GM21825 (cell line): ENCODE results near the gene MAP2.

ENCODE experiments used
- ATAC-seq: cut with Tn5 transposase; IDR thresholded peaks from one replicate; pipeline ENCODE4 v1.9.1; 2021; ENCODE audit warnings: mild to moderate bottlenecking, moderate library complexity; ENCODE audit not compliant: unreplicated experiment

The MAP2 gene

DNA sequence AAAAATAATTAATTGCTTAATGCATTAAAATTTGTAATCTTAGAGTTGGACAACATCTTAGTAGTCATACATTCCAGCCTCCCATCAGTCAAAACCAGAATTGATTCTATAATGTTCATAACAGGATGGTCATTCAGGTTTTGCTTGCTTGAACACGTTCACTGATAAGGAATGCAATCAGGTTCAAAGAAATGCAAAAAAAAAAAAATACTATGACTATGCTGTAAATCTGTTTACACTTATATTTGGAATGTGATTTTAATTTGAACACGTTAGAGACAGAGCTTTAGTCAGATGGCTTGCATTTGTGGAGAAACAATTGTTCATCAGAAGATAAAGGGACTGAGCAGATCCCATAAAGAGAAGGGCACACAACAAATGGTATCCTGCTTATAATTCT, 216.5 kb downstream of the MAP2 start:
- ATAC-seq, result no peak

DNA sequence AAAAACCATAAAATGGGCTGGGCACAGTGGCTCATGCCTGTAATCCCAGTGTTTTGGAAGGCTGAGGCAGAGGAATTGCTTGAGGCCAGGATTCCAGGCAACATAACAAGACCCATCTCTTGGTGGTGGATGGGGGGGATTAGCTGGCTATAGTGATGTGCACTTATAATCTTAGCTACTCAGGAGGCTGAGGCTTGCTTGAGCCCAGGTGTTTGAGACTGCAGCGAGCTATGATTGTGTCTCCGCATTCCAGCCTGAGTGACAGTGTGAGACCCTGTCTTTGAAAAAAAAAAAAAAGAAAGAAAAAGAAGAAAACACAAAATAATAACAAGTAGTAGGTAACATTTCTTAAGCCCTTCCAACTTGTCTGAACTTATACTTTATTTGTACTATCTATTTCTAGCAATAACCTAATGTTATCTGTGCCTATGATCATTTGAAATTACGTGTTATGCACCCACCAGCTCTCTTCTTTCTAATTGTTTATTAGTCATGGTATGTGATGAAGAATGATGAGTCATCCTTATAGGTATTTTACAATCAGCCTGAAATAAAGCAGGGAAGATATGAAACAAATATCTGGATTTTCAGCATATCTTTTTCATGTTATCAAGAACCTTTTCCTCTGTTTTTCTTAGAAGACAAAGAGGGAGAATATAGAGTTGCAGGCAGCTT, 218.4 kb downstream of the MAP2 start:
- no peak for ATAC-seq

DNA sequence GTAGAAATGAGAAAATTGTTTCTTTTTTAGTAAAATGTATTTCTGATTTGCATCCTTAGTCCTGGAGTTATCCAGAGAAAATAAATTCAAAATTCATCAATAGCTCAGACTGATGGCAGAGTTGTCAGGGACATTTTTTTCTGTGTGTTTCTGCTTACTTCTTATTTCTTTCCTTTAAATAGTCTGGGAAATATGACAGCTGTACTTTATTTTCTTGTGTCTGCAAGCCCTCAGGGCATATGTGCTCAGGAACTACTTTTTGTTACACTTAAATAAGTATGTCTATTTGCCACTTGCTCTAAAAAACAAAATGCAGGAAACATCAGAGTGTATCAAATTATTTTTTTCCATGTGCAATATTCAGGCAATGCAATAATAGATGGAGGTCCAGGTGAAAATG, 221.0 kb downstream of the MAP2 start:
- ATAC-seq, result no peak

DNA sequence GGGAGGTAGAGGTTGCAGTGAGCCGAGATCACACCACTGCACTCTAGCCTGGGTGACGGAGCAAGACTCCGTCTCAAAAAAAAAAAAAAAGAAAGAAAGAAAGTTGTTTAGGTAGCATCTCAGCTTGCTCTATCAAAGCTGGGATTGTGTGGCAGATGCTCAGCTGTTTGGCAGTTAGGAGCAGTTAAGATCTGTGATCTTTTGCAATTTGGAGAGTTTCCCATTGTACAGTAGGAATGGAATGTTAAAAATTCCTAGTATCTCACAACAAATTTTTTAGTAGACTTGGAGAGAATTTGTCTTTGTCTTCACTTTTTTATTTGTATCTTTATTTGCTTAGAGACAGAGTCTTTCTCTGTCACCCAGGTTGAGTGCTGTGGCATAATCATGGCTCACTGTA, 224.9 kb downstream of the MAP2 start:
- no peak for ATAC-seq

DNA sequence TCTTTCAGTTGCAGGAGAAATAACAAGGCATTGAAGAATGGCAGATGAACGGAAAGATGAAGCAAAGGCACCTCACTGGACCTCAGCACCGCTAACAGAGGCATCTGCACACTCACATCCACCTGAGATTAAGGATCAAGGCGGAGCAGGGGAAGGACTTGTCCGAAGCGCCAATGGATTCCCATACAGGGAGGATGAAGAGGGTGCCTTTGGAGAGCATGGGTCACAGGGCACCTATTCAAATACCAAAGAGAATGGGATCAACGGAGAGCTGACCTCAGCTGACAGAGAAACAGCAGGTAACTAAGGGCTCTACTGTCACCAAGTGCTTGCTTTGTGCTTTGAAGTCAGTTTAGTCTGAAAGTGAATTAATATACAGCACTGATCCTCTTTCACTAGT, 229.3 kb downstream of the MAP2 start:
- ATAC-seq, result no peak

DNA sequence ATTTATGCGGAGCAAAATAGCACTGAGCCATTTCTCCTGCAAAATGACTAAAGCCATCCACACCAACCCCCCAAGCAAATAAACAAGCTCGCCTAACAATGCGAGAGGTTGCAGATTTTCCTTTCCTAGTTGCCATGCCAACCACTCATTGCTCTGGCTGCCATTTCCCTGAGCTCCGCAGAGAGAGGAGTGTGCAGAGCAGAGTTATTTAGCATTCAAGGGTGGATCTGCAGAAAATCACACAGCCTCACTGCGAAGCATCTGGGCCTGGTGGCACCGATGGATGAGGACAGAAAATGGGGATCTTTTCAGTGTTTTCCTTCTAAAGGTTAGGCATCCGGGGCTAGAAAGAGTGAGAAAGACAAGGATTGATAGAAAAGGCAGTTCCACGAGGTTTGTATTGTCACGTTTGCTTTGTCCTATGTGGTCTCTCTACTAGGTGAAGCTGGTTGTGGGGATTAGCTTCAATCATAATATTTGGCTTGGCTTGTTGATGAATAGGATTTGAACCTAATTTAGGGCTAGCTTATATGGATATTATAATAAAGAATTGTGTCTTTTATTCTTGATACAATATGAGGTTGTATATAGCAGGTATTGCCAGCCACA, 237.5 kb downstream of the MAP2 start:
- ATAC-seq, result no peak

DNA sequence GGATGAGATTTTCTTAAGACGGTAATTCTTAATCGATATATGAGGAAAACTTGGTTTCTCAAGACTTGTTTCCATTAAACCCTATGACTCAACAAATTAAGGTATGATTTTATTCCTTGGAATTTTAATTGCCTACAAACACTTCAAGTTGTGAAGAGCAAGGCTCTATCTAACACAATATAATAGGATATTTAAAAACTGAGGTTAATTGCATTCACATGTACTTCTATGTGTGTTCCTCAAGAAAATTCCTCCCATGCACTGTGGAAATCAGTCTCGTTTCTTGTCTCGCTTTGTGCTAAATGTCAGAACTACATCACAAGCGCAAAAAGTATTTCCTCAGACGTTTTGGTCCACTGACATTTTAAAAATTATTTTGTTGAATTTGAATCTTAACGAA, 238.2 kb downstream of the MAP2 start:
- ATAC-seq, result no peak

DNA sequence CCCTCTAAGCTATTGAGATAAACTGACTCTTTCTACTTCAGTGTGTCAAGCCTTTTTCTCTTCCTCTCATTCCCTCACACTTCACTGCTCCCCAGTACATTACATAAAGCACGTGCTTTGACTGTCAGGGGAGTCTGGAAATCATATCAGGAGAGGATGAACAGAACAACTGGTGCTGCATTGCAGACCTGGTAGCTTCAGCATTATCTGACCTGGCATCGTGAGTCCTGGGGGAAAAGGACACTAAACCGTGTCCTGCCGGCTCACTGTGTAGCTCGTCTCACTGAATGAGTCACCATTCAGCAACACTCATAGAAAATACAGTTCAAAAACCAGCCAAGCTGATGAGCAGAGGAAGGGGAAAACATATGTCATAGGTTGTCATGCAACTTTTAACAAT, 239.3 kb downstream of the MAP2 start:
- ATAC-seq, result no peak

DNA sequence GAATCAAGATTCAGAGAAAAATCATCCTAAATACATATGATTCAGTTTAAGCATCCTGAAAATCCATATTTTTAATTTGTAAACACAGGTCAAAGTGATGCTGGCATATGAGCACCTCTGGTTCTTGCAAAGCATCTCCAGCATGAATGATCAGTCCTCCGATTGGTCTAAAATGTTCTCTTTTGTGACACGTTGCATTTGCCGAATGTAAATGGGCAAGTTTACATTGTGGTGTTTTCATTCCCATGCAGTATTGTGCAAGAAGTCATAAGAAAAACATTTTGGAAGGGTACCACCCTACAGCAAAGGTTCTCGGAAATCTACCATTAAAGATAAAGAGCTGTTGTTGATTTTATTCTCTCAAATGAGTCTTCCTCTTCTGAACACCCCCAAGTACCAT, 239.8 kb downstream of the MAP2 start:
- ATAC-seq, result no peak

DNA sequence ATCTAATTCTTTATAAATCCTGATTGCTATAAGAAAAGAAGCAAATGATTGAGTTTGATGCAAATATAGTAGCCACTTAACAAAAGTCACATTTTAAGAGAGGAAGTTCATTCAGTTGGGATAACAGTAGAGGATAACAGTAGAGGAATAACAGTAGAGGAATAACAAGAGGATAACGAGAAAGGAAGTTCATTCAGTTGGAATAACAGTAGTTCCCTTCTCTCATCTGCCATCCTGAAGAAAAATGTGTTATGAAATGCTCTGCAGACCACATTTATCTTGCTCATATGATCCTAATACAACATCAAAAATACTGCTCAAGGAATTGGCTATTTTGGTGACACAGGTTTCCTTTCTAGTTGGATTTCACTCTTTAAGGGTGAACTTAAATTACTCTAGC, 242.4 kb downstream of the MAP2 start:
- no peak for ATAC-seq

DNA sequence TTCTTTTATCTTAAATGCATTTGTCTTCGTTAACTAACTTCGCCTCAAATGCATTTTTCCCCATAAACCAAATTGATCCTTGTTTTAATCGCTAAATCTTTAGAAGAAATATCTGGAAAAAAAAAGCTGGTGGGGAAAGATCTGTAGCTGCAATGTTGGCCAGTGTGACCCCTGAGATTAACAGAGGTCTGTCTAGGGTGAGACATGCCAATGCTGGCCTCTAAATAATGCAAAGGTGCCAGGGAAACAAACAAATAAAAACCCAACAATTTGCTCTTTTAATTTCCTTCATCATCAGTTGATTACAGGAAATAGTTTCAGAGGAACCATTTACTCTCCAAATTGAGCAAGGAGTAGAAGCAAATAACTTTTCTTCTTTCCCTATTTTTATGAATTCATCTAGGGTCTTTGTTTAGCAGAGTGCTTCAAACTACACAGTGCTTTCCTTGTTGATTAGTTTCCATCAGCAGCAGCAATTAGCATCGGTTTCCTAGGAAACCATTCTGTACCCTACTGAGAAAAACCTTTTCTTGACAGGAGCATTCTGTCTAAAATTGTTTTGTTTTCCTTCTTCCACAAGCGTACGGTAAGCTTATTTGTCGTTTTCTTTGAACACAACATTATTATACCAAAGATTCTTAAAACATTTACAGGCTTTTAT, 247.3 kb downstream of the MAP2 start:
- ATAC-seq, result no peak

DNA sequence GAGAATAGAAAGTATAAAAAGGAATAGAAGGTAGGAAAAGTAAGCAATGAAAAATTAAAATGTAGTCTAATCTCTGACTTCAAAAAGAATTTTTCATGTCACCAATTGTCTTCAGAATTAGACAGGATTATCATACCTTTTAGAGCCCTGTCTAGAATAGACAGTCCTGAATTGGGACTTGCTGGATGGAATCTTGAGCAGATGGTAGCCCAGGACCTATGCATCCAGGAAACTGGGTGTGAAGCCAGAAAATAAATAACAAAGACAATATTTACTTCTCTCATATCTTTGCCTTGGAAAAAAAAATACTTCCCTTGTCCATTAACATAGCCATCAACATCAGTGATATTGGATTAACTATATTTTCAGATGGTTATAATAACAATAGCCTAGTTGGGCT, 250.0 kb downstream of the MAP2 start:
- no peak for ATAC-seq

DNA sequence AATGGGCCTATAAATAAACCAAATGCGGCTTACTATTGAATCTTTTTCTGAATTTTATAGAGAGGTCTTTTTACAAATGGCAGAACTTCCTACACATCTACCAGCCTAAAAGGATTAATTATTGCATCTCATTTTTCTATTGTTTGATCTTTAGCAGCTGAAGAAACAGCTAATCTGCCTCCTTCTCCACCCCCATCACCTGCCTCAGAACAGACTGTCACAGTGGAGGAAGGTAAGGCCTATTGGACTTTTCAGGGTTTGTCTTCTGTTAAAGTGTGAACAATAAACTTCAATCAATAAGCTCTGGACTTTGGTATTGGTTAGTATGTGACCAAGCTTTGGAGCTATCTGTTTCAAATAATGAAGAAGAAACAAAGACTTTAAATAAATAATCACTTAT, 256.7 kb downstream of the MAP2 start:
- no peak for ATAC-seq

DNA sequence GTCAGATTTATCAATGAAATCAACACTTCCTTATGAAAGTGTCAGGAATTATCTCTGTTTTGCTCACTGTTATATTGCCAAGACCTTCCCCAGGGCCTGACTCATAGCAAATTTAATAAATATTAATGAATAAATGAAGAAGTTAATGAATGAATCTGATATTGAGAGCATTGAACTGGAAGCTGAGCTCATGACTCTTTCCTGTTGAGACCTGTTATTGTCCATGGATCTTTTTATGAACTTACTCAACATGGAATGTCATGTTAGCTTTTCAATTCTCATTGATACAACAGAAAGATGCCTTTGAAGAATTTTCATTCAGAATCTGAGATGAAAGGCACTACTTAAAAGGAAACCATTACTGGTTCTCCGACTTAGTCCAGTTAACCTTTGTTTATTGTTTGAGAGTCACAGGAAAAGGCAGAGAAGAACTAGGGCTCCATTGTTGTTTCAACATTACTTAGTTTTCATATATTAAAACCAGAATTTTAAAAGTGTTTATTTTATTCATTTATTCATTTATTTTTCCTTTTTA, 257.4 kb downstream of the MAP2 start:
- no peak for ATAC-seq

DNA sequence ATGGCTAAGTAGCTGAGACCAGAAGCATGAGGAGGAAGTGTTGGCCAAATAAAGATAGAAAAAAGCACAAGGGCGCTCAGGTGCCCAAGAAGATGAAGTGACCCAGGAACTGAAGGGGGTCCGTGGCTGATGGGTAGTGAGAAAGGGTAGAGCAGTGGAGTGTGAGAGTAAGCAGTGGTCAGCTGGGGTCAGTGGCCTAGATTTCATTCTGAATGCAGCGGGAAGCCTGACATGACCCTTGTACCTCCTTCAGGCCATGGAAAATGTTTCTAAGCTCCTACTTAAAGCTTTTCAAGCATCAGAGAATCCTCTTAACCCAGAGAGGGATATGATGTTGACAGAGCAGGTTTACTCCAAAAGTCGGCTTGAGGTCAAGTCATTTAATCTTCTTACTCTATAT, 258.8 kb downstream of the MAP2 start:
- ATAC-seq, result no peak

DNA sequence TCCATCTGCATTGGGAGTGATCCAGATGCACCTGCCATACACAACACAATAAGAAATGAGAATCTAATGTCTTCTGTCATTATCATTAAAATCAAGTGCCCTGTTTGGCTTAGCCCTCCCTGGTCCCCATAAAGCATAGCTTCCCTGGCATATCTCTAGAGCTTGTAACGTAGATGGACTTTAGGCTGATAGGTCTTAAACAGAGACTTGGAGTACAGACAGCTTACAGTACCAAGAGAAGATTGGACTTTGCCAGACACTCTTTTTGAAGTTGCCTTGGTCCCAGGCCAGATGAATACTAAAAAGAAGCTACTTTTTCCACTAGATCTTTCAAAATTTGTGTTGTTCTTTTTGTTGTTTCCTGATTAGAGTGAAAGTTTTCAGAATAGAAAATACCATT, 261.5 kb downstream of the MAP2 start:
- no peak for ATAC-seq

DNA sequence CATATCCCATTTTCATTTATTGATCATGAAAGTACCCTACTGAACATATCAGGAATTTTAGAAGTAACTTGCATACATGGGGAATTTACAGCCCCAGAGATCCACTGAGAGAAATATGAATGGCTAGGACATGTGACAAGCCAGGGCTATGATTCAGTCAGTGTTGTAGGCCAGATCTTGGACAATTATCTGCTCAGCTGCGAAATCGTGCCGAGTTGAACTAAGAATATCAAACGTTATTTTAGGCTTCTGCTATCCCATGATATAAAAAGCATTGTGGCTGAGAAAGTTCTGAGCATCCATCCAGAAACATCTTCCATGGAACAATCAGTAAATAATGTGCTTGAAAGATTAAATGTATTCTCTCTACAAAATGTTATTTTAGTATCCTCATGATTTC, 262.1 kb downstream of the MAP2 start:
- ATAC-seq, result no peak

DNA sequence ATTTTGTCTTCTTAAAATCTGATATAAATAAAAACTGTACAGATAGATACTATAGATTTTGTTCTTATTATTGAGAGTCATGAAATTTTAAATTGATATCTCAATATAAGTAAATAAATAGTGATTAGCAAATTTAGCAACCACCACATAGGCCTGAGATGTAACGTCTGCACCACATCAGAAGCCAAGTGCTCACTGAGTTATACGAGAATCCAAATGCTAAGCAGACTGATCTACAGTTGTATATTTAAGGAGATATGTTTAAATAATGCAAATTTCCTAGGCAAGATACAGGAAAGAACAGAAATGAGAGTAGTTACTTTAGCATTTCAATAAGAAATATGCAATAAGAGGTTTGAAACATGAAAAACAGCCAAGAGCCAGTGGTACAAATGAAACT, 262.6 kb downstream of the MAP2 start:
- no peak for ATAC-seq

DNA sequence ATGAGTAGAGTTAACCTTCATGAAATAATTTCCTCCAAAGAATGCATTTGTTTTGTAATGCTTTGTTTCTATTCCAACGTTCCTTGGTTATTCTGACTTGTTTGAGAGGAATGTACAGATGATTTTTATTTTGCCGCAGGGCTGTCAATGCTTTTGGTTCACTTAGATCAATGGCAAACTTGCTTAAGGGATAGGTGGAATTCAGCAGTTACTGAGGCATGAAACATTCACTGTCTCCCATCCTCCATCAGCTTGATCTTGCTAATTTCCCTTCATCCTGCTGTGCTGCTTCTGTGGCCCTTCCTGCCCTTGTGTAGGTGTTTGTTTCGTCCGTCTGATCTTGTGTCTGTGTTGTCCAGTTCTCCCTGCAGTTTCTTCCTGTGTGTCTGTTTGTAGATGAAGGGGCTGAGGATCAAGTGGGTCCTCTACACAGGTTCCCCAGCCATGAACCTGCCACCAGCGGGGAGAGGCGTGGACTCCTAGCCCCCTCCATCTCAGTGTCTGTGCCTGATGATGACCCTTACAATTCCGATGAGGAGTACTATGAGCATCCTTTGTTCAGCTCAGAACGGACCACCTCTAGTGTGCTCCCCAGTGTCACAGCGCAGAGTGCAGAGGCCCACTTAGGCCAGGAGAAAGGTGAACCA, 263.6 kb downstream of the MAP2 start:
- ATAC-seq, result no peak

DNA sequence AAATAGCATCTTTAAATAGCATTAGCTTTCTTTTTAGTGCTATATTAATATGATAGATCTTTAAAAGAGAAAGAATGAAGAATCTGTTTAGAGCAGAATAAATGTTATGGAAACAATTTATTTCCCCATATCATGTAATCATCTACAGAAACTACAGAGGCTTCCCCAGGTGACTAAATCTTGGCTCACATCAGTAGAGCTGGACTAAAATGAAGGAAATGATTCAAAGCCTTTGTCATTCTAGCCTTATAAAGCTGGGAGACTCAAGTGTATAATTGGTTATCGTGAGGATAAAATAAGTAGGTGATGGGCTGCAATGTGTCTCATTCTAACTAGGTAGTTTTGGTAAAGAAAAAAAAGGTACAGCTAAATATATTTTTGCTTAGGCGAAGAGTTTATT, 264.5 kb downstream of the MAP2 start:
- ATAC-seq, result no peak

DNA sequence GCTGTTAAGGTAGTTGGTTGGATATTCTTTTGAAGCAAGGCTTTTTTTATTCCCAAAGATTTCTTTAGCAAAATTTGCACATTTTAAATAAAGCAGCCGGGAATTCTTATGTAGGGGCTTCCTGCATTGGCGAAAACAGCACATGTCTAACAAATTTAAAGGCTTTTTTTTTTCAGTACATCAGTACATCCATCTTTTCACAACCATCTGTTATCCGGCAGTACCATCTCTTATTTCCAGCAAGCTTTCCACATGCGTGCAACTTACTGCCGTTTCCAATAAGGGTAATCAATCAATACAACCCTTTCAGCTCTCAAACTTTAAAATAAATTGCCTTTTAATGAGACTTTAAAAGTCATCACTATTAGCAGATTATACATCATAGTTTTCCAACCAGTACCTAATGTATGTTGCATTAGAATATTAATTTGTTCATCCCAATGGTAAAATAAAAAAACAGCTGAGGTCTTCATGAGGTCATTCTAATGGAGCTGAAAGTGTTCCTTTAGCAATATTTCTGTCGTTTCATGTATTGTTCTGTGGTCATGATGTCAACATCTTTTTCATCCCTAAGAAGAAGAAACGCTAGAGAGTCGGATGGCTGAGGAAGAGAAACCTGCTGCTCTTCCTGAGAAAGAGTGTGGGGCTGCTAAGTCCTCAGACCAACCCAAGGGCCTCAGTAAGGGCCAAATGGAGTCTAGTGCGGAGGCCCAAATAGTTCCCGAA, 266.3 kb downstream of the MAP2 start:
- ATAC-seq, result no peak
